Glutamatergic neuron (in vitro differentiated cells): ENCODE data around the gene DGKI. TPM values are rescaled to one million over a fixed set of nuclear protein-coding genes. Genes with fewer than 3 reads are reported as not detected.

Experiments used
- DNase-seq: peaks from one replicate; pipeline ENCODE4 v3.0.0; 2022
- H3K27ac Mint-ChIP-seq: one replicate; pipeline ENCODE4 v1.8.0; 2020; ENCODE audit warnings: mild to moderate bottlenecking, mixed read lengths, inconsistent platforms; ENCODE audit not compliant: unreplicated experiment
- H3K27me3 Mint-ChIP-seq: one replicate; pipeline ENCODE4 v1.8.0; 2020; ENCODE audit warnings: mild to moderate bottlenecking, moderate library complexity, mixed read lengths, inconsistent platforms; ENCODE audit not compliant: unreplicated experiment
- H3K36me3 Mint-ChIP-seq: one replicate; pipeline ENCODE4 v1.8.0; 2020; ENCODE audit warnings: mild to moderate bottlenecking, mixed read lengths, inconsistent platforms; ENCODE audit not compliant: unreplicated experiment
- H3K4me1 Mint-ChIP-seq: one replicate; pipeline ENCODE4 v1.8.0; 2020; ENCODE audit warnings: mild to moderate bottlenecking, low read depth, mixed read lengths, inconsistent platforms; ENCODE audit not compliant: unreplicated experiment
- H3K4me3 Mint-ChIP-seq: one replicate; pipeline ENCODE4 v1.8.0; 2020; ENCODE audit warnings: mild to moderate bottlenecking, mixed read lengths, inconsistent platforms; ENCODE audit not compliant: unreplicated experiment
- H3K9me3 Mint-ChIP-seq: one replicate; pipeline ENCODE4 v1.8.0; 2020; ENCODE audit warnings: mild to moderate bottlenecking, moderate library complexity, mixed read lengths, inconsistent platforms; ENCODE audit not compliant: unreplicated experiment
- total RNA-seq: library from RNA; stranded (reverse); fragmentation: NEBNext Ultra II Directional; extraction: Animal tissue kit (Norgen Biotek cat#: 25700); gene quantifications from one replicate; pipeline ENCODE4 v1.2.1, GENCODE V29; 2021; ENCODE audit not compliant: unreplicated experiment
- TF ChIP-seq, protein P1 (sequence below): fragments of 200-600 bp; sonication (generic); IDR thresholded peaks from one replicate; pipeline ENCODE4 v1.5.0; 2021; ENCODE audit not compliant: partially characterized antibody, unreplicated experiment

DGKI gene
- total RNA-seq, 1 donor from 2014 or later = 19.4 TPM

DNA sequence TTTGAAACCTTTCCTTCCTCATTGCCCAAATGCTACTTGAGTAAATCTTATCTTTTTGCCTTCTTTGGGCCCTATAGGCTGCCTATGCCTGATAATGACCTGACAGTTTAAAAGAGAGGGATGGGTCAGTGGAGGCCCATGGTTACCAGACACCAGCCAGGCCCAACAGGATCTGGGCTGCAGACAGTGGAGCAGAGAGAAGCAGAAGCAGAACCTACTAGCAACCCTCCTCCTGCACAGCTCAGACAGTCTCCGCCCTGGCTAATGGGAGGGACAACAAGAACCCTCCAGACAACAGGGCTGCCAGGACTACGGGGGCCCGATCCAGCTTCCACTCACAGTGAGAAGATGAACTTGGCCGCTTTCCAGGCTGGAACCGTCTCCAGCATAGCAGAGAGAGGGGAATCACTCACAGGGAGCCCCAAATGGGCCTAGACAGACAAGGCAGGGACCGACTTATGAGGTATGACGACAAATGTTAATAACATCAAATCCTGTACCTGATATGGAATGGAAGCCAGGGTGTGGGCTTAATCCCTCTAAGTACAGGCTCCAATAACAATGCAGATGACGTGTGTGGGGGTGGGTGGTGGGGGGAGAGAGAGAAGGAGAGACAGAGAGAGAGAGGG is 31.7 kb upstream of the DGKI start:
- H3K36me3 Mint-ChIP-seq = peaks cover 9% of the 10 kb centered on the region

DNA sequence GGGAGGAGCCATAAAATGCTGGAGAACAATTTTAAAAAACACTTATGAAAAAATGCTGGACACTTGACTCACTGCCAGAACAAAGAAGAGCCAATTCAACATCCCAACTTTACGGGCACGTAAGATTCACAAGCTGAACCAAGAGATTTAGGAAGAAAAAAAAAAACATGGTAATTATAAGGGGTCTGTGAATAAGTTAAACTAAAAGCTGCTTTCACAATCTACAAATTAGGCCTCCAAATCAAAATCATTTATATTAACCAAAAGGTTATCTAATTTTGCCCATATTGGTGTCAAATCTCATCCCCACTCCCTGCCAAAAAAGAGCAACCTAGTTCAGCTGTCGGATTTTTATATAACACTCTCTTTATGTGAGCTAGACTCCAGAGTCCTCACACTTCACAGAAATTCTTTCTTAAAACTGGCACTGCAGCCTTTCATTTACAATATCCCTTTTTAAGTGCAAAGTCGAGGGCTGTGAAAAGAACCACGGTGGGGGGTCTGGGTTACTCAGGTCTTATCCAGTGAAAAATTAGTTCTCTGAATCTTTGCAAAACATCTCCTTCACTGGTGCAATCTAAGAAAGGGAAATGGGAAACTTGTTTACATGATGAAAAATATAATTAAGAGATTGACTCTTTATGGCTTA is 30.4 kb upstream of the DGKI start:
- peaks cover 23% of the 10 kb centered on the region for H3K4me1 Mint-ChIP-seq
- DNase-seq = no peak
- H3K4me3 Mint-ChIP-seq = no peak overlapping the region
- H3K27ac Mint-ChIP-seq = no peak overlapping the region
- TF ChIP-seq, protein P1, sequence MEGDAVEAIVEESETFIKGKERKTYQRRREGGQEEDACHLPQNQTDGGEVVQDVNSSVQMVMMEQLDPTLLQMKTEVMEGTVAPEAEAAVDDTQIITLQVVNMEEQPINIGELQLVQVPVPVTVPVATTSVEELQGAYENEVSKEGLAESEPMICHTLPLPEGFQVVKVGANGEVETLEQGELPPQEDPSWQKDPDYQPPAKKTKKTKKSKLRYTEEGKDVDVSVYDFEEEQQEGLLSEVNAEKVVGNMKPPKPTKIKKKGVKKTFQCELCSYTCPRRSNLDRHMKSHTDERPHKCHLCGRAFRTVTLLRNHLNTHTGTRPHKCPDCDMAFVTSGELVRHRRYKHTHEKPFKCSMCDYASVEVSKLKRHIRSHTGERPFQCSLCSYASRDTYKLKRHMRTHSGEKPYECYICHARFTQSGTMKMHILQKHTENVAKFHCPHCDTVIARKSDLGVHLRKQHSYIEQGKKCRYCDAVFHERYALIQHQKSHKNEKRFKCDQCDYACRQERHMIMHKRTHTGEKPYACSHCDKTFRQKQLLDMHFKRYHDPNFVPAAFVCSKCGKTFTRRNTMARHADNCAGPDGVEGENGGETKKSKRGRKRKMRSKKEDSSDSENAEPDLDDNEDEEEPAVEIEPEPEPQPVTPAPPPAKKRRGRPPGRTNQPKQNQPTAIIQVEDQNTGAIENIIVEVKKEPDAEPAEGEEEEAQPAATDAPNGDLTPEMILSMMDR = no peak
- peaks cover 2% of the 10 kb centered on the region for H3K9me3 Mint-ChIP-seq
- peaks cover 3% of the 10 kb centered on the region for H3K27me3 Mint-ChIP-seq
- peaks cover 7% of the 10 kb centered on the region for H3K36me3 Mint-ChIP-seq

More for the DNA sequence above, 31.7 kb upstream of the DGKI start:
- Mint-ChIP-seq H3K4me3 (no peak overlapping the region), H3K27ac (no peak overlapping the region), H3K4me1 (peaks cover 22% of the 10 kb centered on the region), H3K27me3 (peaks cover 2% of the 10 kb centered on the region), H3K9me3 (peaks cover under 1% of the 10 kb centered on the region)
- TF ChIP-seq, protein P1 = no peak
- DNase-seq = no peak

DNA sequence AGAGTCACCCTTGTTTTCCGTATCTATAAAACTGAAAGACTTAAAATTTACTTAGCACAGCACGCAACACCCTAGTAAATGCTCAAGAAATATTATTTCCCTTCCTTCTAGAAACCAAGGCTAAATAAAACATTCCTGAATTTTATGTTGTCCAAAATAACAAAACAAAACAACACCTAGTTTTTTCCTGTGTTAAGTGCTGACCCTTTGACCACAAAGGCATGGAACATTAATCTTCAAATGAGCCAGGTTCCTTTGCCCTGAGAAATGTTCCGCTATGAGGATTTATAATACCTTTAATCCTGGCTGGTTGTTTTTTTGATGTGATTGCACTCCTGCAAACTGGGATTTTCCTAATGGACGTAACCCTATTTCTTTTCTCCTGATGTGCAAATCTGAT is 29.0 kb upstream of the DGKI start:
- no peak for DNase-seq
- H3K9me3 Mint-ChIP-seq = peaks cover 2% of the 10 kb centered on the region
- H3K4me3 Mint-ChIP-seq = no peak overlapping the region
- TF ChIP-seq, protein P1 = no peak
- no peak overlapping the region for H3K27ac Mint-ChIP-seq
- peaks cover 4% of the 10 kb centered on the region for H3K36me3 Mint-ChIP-seq
- H3K27me3 Mint-ChIP-seq = peaks cover 3% of the 10 kb centered on the region
- peaks cover 27% of the 10 kb centered on the region for H3K4me1 Mint-ChIP-seq

DNA sequence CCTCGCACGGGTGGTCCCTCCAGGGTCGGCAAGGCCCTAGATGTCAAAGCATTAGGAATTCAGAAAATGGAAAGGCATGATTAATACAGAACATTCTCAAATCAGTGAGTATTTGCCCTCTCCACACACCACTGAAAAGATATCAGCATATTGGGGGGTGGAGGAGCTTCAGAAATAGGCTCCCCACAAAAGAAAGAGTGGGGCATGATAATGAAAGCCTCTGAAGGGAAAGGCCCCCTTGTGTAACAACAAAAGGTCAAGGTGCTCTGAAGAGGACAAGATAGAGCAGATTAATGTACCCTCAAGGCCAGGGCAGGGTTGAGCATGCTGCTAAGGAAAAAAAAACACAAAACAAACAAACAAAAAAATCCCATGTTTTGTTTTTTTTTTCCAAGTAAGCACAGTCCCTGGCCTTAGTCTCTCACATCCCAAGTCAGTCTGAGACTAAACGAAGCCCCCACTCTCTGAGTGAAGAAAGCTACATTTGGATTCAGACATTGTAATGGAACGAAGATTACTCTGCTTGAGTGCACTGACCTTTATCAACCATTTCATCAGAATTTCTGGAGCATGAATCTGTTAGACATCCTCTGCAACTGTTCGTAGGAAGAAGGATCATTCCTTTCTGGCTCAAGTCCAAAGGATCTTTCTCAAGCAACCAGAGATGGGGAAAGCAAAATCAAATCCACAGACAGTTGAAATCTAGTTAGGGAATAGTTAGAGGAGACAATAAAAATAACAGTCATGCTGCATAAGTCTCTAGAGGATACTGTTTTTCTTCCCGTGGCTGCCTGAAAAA is 27.4 kb upstream of the DGKI start:
- Mint-ChIP-seq H3K4me3 (no peak overlapping the region), H3K36me3 (peaks cover 4% of the 10 kb centered on the region), H3K9me3 (peaks cover 2% of the 10 kb centered on the region), H3K27ac (peak overlapping the region; percentile 59), H3K27me3 (peaks cover 3% of the 10 kb centered on the region), H3K4me1 (peaks cover 15% of the 10 kb centered on the region)
- no peak for DNase-seq
- TF ChIP-seq, protein P1 = no peak
